ENCODE data around the gene SRPRA. TPM values are rescaled to one million over a fixed set of nuclear protein-coding genes. Genes with fewer than 3 reads are reported as not detected.

Gene SRPRA
- total RNA-seq, 1 donor: 102 TPM

GRCh38 chr11:126277780-126278179 lies 9.1 kb upstream of the SRPRA start:
- DNase-seq (ENCODE audit: low read depth): no peak
- TF ChIP-seq CTCF (IDR thresholded peaks at IDR 0.05; ENCODE audit: insufficient read depth, low read depth, low read length): no peak
- H3K4me3 ChIP-seq (ENCODE audit: low read depth, low read length): no peak overlapping the region

- DNase-seq (ENCODE audit: low read depth): no peak
- H3K4me3 ChIP-seq (ENCODE audit: low read depth, low read length): no peak overlapping the region
- TF ChIP-seq CTCF (IDR thresholded peaks at IDR 0.05; ENCODE audit: insufficient read depth, low read depth, low read length): no peak
Measured at GRCh38 chr11:126277322-126277721, 8.6 kb upstream of the SRPRA start.

- no peak for TF ChIP-seq CTCF (IDR thresholded peaks at IDR 0.05; ENCODE audit: insufficient read depth, low read depth, low read length)
- peak overlapping the region; percentile 91 for H3K4me3 ChIP-seq (ENCODE audit: low read depth, low read length)
- no peak for DNase-seq (ENCODE audit: low read depth)
Measured at GRCh38 chr11:126268361-126268707, 361 bp downstream of the SRPRA start.

- no peak for TF ChIP-seq CTCF (IDR thresholded peaks at IDR 0.05; ENCODE audit: insufficient read depth, low read depth, low read length)
- peak overlapping the region; percentile 91 for H3K4me3 ChIP-seq (ENCODE audit: low read depth, low read length)
- no peak for DNase-seq (ENCODE audit: low read depth)
Measured at GRCh38 chr11:126267650-126268049, 1.0 kb downstream of the SRPRA start.

GRCh38 chr11:126265811-126266210 lies 2.9 kb downstream of the SRPRA start:
- no peak for DNase-seq (ENCODE audit: low read depth)
- no peak overlapping the region for H3K4me3 ChIP-seq (ENCODE audit: low read depth, low read length)
- no peak for TF ChIP-seq CTCF (IDR thresholded peaks at IDR 0.05; ENCODE audit: insufficient read depth, low read depth, low read length)

- no peak overlapping the region for H3K4me3 ChIP-seq (ENCODE audit: low read depth, low read length)
- TF ChIP-seq CTCF (IDR thresholded peaks at IDR 0.05; ENCODE audit: insufficient read depth, low read depth, low read length): no peak
- no peak for DNase-seq (ENCODE audit: low read depth)
Measured at GRCh38 chr11:126263489-126263888, 5.2 kb downstream of the SRPRA start.

GRCh38 chr11:126262216-126262615 lies 6.5 kb downstream of the SRPRA start:
- no peak overlapping the region for H3K4me3 ChIP-seq (ENCODE audit: low read depth, low read length)
- DNase-seq (ENCODE audit: low read depth): no peak
- no peak for TF ChIP-seq CTCF (IDR thresholded peaks at IDR 0.05; ENCODE audit: insufficient read depth, low read depth, low read length)
